ENCODE results near the gene RPL6. TPM values are rescaled to one million over a fixed set of nuclear protein-coding genes. Genes with fewer than 3 reads are reported as not detected.
A peak's percentile ranks its signal among the peaks of the same experiment; 100 is the strongest.

The RPL6 gene
- total and polyA plus RNA-seq, 9 of the 15 experiments (the other 6 are each of a cell fraction or from before 2014, with no cell fraction given): 1,519 to 3,103 (median 2,396) TPM

DNA sequence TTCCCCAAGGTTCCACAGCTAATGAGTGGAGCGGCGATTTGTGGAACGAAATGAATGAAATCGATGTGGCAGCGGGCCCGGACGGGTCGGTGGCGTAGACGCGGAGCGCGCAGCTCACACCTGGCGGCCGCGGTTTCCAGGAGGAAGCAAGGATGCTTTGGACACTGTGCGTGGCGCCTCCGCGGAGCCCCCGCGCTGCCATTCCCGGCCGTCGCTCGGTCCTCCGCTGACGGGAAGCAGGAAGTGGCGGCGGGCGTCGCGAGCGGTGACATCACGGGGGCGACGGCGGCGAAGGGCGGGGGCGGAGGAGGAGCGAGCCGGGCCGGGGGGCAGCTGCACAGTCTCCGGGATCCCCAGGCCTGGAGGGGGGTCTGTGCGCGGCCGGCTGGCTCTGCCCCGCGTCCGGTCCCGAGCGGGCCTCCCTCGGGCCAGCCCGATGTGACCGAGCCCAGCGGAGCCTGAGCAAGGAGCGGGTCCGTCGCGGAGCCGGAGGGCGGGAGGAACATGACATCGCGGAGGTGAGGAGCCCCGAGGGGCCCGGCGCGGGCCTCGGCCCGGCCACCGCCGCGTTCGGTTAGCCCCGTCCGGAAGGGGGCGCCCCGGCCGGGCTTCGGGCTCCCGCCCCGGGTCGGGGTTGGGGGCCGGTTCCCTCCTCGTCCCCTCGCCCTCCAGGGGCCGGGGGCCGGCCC is 9.3 kb upstream of the RPL6 start, which contains the start of gene PTPN11 (continued):
- TF ChIP-seq, protein P1, sequence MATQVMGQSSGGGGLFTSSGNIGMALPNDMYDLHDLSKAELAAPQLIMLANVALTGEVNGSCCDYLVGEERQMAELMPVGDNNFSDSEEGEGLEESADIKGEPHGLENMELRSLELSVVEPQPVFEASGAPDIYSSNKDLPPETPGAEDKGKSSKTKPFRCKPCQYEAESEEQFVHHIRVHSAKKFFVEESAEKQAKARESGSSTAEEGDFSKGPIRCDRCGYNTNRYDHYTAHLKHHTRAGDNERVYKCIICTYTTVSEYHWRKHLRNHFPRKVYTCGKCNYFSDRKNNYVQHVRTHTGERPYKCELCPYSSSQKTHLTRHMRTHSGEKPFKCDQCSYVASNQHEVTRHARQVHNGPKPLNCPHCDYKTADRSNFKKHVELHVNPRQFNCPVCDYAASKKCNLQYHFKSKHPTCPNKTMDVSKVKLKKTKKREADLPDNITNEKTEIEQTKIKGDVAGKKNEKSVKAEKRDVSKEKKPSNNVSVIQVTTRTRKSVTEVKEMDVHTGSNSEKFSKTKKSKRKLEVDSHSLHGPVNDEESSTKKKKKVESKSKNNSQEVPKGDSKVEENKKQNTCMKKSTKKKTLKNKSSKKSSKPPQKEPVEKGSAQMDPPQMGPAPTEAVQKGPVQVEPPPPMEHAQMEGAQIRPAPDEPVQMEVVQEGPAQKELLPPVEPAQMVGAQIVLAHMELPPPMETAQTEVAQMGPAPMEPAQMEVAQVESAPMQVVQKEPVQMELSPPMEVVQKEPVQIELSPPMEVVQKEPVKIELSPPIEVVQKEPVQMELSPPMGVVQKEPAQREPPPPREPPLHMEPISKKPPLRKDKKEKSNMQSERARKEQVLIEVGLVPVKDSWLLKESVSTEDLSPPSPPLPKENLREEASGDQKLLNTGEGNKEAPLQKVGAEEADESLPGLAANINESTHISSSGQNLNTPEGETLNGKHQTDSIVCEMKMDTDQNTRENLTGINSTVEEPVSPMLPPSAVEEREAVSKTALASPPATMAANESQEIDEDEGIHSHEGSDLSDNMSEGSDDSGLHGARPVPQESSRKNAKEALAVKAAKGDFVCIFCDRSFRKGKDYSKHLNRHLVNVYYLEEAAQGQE (IDR thresholded peaks at IDR 0.05; ENCODE audit: borderline replicate concordance): no peak
- TF ChIP-seq, protein P1 (CRISPR knock-in tag; IDR thresholded peaks at IDR 0.05; ENCODE audit: low read depth): peak; percentile 52; the same call in 1 of the 2 replicates
- TF ChIP-seq HCFC1 (IDR thresholded peaks at IDR 0.05; ENCODE audit: low read depth, low read length): peak; percentile 88
- no peak; the same call in 1 of the 2 replicates for TF ChIP-seq POLR2AphosphoS2 (IDR thresholded peaks at IDR 0.05; ENCODE audit: low read length)
- TF ChIP-seq TEAD1 (CRISPR knock-in tag; IDR thresholded peaks at IDR 0.05): no peak
- TF ChIP-seq ZNF57 (CRISPR knock-in tag; IDR thresholded peaks at IDR 0.05): no peak
- TF ChIP-seq ZNF589 (CRISPR knock-in tag; IDR thresholded peaks at IDR 0.05; ENCODE audit: low read depth): no peak
- no peak for TF ChIP-seq HDGF (IDR thresholded peaks at IDR 0.05)
- no peak for TF ChIP-seq SREBF2 (CRISPR knock-in tag; IDR thresholded peaks at IDR 0.05)
- peak; percentile 56; the same call in 1 of the 2 replicates for TF ChIP-seq MBD2 (IDR thresholded peaks at IDR 0.05; ENCODE audit: borderline replicate concordance, low read depth)
- peak; percentile 94 for TF ChIP-seq C11orf30 (IDR thresholded peaks at IDR 0.05; ENCODE audit: low read depth)
- no peak for TF ChIP-seq BRF1 (IDR thresholded peaks at IDR 0.05; ENCODE audit: borderline replicate concordance, extremely low read depth, insufficient read length)
- TF ChIP-seq NCOR1 (IDR thresholded peaks at IDR 0.05): no peak
- no peak for TF ChIP-seq NR2C2 (CRISPR knock-in tag; IDR thresholded peaks at IDR 0.05)
- TF ChIP-seq NR2C2 (tag; IDR thresholded peaks at IDR 0.05): peak; percentile 74
- TF ChIP-seq, protein P2, sequence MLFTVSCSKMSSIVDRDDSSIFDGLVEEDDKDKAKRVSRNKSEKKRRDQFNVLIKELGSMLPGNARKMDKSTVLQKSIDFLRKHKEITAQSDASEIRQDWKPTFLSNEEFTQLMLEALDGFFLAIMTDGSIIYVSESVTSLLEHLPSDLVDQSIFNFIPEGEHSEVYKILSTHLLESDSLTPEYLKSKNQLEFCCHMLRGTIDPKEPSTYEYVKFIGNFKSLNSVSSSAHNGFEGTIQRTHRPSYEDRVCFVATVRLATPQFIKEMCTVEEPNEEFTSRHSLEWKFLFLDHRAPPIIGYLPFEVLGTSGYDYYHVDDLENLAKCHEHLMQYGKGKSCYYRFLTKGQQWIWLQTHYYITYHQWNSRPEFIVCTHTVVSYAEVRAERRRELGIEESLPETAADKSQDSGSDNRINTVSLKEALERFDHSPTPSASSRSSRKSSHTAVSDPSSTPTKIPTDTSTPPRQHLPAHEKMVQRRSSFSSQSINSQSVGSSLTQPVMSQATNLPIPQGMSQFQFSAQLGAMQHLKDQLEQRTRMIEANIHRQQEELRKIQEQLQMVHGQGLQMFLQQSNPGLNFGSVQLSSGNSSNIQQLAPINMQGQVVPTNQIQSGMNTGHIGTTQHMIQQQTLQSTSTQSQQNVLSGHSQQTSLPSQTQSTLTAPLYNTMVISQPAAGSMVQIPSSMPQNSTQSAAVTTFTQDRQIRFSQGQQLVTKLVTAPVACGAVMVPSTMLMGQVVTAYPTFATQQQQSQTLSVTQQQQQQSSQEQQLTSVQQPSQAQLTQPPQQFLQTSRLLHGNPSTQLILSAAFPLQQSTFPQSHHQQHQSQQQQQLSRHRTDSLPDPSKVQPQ (CRISPR knock-in tag; IDR thresholded peaks at IDR 0.05; ENCODE audit: borderline replicate concordance): no peak
- no peak; the same call in 1 of the 2 replicates for TF ChIP-seq E2F3 (CRISPR knock-in tag; IDR thresholded peaks at IDR 0.05)
- TF ChIP-seq POLR2B (IDR thresholded peaks at IDR 0.05; ENCODE audit: low read depth, partially characterized antibody): peak; percentile 93
- no peak for TF ChIP-seq BRD4 (IDR thresholded peaks at IDR 0.05)

Measured in K562 (cell line).